KOPT-K1 (cell line): Measurements from ENCODE around the gene ALOX5.
A peak's percentile ranks its signal among the peaks of the same experiment; 100 is the strongest.
"Not testable (repeated sequence)": the region's sequence is repeated elsewhere in the genome, so short reads cannot be mapped to it uniquely, and the experiment has no call there.

Experiments
- H3K27ac ChIP-seq: fragments of 200-600 bp; sonication (generic); 2 replicates; pipeline ENCODE4 v1.5.1; 2016; ENCODE audit warnings: antibody characterized with exemption, mild to moderate bottlenecking, low read depth, low read length; ENCODE audit not compliant: poor library complexity, severe bottlenecking
- H3K36me3 ChIP-seq: fragments of 200-600 bp; sonication (generic); 2 replicates; pipeline ENCODE4 v1.5.1; 2017; ENCODE audit warnings: antibody characterized with exemption, mild to moderate bottlenecking, low read length, moderate library complexity; ENCODE audit not compliant: insufficient read depth
- H3K9me3 ChIP-seq: fragments of 200-600 bp; sonication (generic); 2 replicates; pipeline ENCODE4 v1.5.1; 2017; ENCODE audit warnings: antibody characterized with exemption, low read length, mild to moderate bottlenecking; ENCODE audit not compliant: insufficient read depth, poor library complexity, severe bottlenecking

Gene ALOX5

DNA sequence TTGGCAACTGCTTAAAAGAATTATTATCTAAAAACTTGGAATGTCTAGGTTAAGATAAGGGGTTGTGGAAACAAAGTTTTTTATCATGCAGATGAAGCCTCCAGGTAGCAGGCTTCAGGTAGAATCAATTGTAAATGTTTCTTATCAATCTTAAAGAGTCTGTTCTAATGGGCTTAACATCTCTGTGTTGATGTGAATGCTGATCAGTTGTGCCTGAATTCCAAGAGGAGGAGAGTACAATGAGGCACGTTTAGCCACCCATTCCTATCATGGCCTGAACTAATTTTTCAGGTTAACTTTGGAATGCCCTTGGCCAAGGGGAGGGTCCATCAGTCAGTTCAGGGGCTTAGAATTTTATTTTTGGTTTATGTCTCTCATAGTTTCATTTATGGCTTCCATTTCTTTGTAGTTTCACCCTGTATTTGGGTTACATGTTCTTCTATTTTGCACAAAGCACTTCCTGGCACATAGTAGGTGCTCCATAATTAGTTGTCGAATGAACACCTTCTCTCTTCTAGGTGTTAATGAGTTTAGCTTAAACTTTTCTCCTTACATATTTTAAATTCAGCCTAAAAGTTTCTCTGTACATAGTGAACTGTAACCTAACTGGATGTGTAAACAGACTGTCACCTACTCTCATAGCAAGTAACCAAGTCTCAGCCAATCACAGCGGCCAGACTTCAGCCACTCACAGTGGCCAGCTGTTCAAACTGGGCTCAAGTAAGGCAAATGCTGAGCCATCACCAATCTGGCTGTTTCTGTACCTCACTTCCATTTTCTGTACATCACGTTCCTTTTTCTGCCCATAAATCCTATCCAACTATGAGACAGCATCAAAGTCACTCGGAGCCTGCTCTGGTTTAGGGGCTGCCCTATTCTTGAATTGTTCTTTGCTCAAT, 34.7 kb downstream of the ALOX5 start:
- H3K36me3 ChIP-seq = no peaks in the 10 kb centered on the region
- no peak overlapping the region for H3K27ac ChIP-seq
- no peaks in the 10 kb centered on the region for H3K9me3 ChIP-seq

DNA sequence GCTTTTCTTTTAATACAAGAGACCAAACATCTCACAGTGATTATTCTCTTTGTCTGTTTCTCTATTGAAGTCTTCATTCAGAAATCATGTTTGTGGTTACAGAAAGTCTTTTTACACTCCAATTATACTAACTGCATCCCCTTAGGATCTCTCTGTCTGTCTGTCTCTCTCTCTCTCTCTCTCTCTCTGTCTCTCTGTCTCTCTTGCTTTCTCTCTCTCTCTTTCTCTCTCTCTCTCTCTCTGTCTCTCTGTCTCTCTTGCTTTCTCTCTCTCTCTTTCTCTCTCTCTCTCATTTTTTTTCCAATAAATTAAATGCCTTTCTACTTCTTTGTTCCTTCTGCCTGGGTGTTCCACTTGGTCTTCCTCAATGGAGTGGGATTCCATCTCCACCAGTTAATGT, 35.3 kb downstream of the ALOX5 start:
- H3K9me3 ChIP-seq, H3K27ac ChIP-seq, H3K36me3 ChIP-seq: not testable (repeated sequence)

DNA sequence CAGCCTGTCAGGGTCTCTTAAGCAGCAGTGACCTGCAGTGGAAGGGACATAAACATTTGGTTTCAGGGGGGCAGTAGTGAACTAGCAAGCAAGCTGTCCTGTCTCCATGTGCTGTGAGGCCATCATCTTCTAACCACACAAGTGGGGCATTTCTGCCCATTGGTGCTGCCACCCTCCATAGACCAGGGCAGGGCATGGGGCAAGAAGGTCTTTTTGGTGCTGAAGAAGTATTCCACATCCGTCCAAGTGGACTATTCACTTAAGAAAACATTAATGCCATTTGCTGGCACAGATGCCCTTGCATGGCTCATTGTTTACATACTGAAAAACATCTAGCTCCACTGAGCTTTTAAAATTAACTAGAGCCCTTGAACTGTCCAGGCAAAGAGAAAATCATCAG, 35.8 kb downstream of the ALOX5 start:
- H3K27ac ChIP-seq = no peak overlapping the region
- H3K36me3 ChIP-seq = no peaks in the 10 kb centered on the region
- H3K9me3 ChIP-seq = no peaks in the 10 kb centered on the region

GRCh38 chr10:45410489-45410806, 36.4 kb downstream of the ALOX5 start:
- Histone ChIP-seq H3K27ac (no peak overlapping the region), H3K9me3 (no peaks in the 10 kb centered on the region), H3K36me3 (no peaks in the 10 kb centered on the region)

DNA sequence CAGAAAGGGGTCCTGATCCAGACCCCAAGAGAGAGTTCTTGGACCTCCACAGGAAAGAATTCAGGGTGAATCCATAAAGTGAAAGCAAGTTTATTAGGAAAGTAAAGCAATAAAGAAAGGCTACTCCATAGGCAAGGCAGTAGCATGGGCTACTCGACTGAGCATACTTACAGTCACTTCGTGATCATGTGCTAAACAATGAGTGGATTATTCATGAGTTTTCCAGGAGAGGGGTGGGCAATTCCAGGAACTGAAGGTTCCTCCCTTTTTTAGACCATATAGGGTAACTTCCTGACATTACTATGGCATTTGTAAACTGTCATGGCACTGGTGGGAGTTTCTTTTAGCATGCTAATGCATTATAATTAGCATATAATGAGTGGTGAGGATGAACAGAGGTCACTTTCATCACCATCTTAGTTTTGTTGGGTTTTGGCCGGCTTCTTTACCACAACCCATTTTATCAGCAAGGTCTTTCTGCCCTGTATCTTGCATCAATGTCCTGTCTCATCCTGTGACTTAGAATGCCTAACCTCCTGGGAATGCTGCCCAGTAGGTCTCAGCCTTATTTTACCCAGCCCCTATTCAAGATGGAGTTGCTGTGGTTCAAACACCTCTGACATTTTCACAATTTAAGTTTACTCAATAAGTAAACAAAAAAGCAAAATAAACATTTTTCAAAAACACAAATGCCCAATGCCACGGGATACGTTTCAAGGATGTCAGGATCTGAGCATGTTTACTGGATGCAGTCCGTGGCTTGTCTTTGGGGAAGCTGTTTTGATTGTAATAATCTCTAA, 37.0 kb downstream of the ALOX5 start:
- no peaks in the 10 kb centered on the region for H3K9me3 ChIP-seq
- H3K36me3 ChIP-seq = no peaks in the 10 kb centered on the region
- H3K27ac ChIP-seq = no peak overlapping the region

- Histone ChIP-seq H3K27ac (no peak overlapping the region), H3K9me3 (no peaks in the 10 kb centered on the region), H3K36me3 (no peaks in the 10 kb centered on the region)
These were observed 37.6 kb downstream of the ALOX5 start for GRCh38 chr10:45411607-45411940.

DNA sequence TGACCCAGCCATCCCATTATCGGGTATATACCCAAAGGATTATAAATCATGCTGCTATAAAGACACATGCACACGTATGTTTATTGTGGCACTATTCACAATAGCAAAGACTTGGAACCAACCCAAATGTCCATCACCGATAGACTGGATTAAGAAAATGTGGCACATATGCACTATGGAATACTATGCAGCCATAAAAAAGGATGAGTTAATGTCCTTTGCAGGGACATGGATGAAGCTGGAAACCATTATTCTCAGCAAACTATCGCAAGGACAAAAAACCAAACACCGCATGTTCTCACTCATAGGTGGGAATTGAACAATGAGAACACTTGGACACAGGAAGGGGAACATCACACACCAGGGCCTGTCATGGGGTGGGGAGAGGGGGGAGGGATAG, 41.0 kb downstream of the ALOX5 start:
- not testable (repeated sequence) for H3K9me3 ChIP-seq, H3K36me3 ChIP-seq

DNA sequence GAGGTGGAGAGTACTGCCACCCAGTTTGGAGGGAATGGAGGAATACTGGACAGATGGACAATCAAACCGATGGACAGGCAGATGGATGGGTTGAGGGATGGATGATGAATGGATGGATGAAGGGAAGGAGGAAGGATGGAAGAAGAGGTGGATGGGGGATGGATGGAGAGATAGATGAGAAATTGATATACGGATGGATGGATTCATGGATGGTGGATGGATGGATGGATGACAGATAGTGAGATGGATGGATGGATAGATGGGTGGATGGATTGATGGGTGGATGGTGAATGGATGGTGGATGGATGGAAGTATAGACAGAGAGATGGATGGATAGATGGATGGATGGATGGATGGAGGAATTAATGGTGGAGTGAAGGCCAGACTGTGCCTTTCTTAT, 42.6 kb downstream of the ALOX5 start:
- Histone ChIP-seq H3K36me3 (no peaks in the 10 kb centered on the region), H3K27ac (no peak overlapping the region), H3K9me3 (no peaks in the 10 kb centered on the region)

More for the DNA sequence above, 41.0 kb downstream of the ALOX5 start:
- not testable (repeated sequence) for H3K27ac ChIP-seq

GRCh38 chr10:45417746-45418145, 43.7 kb downstream of the ALOX5 start:
- H3K9me3 ChIP-seq = no peaks in the 10 kb centered on the region
- H3K36me3 ChIP-seq = no peaks in the 10 kb centered on the region
- no peak overlapping the region for H3K27ac ChIP-seq

GRCh38 chr10:45418417-45418848, 44.4 kb downstream of the ALOX5 start:
- no peaks in the 10 kb centered on the region for H3K36me3 ChIP-seq
- no peak overlapping the region for H3K27ac ChIP-seq
- H3K9me3 ChIP-seq = no peaks in the 10 kb centered on the region

GRCh38 chr10:45418849-45419675, 45.0 kb downstream of the ALOX5 start:
- Histone ChIP-seq H3K9me3 (no peaks in the 10 kb centered on the region), H3K36me3 (no peaks in the 10 kb centered on the region), H3K27ac (peak overlapping the region; percentile 67)

DNA sequence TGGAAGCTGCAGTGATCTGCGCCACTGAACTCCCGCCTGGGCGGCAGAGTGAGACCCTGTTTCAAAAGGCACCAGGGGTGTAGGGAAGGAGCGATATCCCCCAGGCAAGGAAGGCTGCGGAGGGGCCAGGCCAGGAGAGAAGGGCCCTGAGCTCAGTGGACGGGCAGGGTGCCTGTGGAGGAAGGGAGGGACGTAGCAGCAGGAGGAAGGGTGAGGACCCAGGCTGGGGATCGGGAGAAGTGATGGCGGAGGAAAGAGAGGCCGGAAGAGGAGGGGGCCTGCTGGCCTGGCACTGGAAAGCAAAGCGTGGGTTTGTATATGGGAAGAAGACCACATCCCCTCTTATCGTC, 45.6 kb downstream of the ALOX5 start:
- no peaks in the 10 kb centered on the region for H3K9me3 ChIP-seq
- no peaks in the 10 kb centered on the region for H3K36me3 ChIP-seq
- H3K27ac ChIP-seq = peak overlapping the region; percentile 67

DNA sequence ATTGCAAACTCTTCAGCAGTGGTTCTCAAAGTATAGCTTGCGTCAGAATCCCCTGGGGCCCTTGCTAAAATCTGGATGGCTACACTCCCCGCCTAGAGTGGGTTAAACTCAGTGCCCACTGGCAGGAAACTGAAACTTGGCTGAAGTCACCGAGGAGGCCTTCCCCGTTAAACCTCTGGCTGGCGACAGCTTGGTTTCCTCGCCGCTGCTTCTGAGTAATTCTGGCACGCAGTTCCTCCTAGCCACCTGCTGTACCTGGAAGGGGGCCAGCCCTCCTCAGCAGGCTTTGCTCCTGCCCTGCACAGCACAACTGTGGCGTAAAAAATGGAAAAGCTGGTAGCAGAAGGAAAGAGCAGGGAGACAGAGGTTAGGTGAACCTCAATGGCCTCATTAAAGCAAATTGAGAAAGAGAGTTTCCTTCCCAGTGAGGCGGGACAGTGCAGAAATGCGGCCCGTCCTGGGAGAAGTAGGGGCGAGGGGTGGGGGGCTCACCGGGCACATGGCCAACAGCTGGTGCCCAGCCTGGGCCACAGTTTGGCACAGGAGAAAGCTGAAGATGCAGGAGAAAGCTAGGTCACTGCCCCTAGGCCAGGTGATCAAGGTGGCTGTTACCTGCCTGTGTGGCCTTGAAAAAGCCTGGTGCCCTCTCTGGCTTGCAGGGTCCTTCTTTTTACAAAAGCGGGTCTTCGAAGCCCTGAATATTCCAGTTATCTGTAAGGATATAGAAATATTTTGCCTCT, 46.6 kb downstream of the ALOX5 start:
- peak overlapping the region; percentile 67 for H3K27ac ChIP-seq
- H3K36me3 ChIP-seq = no peaks in the 10 kb centered on the region
- no peaks in the 10 kb centered on the region for H3K9me3 ChIP-seq

DNA sequence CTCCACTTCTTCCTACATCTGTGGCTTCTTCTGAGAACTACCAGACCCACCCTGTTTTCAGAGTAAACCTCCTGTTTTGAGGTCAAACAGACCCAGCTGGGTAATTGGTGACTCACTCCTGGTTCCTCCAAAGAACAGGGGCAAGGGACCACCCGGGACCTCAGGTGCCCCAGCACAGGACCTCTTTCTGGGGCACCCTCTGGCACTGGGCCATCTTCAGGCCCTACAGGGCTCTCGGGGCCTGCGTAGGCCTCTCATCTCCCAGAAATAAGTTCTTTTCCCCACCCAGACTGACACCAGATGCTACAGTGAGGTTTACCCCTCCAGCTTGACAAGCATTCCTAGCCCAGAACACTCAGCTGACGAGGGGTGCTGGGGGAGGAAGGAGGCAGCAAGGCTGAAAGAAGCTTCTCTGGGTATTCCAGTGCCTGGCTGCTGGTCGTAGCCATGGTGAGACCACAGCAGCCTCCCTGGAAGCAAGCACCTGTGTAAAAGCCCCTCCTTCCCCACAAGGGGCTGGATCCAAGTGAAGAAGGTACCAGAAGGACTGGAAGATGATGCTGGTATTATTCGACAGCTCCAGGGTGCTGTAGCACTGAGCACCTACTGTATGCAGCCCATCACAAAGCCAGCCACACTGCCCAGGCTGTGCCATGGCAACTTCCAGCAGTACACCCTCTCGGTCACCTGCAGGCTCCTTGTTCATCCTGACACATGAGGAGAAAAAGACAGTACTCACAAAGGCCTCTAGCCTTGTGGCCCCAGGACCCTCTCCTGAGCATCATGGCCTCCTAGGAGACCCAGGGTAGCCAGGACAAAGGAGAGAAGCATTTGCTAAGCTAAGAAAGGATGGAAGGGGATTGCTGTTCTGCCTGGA, 47.4 kb downstream of the ALOX5 start:
- H3K27ac ChIP-seq = peak overlapping the region; percentile 67
- H3K9me3 ChIP-seq = no peaks in the 10 kb centered on the region
- no peaks in the 10 kb centered on the region for H3K36me3 ChIP-seq
